ENCODE data around the gene RNF103.

GRCh38 chr2:86649119-86649947 lies 25.7 kb upstream of the RNF103 start:
- TF ChIP-seq EZH2 (IDR thresholded peaks at IDR 0.05; ENCODE audit: insufficient read depth, poor library complexity, severe bottlenecking) = no peak
- TF ChIP-seq EZH2phosphoT487 (IDR thresholded peaks at IDR 0.05; ENCODE audit: insufficient read depth, low read depth) = no peak

Measured in GM23248 (cell line).